ENCODE measurements around the gene RASA3.

GRCh38 chr13:114090476-114090875, 41.9 kb downstream of the RASA3 start:
- TF ChIP-seq CTCF (IDR thresholded peaks at IDR 0.05; ENCODE audit: low read length) (no peak), EZH2phosphoT487 (IDR thresholded peaks at IDR 0.05; ENCODE audit: low read length) (no peak)

Measured in MM.1S (cell line).